ENCODE results near the gene TEX22.

The TEX22 gene

DNA sequence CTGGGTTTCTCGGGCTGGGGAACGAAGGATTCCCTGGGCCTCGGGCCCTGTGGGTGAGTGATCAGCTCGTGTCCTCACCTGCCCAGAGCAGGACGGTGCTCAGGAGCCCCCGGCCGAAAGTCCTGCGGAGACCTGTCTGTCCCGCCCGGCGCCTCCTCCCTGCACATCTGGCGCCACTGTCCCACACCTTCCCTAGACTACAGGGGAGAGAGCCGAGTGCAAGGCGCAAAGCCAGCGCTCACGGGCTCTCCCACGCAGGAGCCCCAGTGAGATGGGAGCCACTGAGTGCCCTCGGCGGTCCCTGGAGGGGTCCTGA lies 13.1 kb upstream of the TEX22 start:
- DNase-seq, result no peak

DNA sequence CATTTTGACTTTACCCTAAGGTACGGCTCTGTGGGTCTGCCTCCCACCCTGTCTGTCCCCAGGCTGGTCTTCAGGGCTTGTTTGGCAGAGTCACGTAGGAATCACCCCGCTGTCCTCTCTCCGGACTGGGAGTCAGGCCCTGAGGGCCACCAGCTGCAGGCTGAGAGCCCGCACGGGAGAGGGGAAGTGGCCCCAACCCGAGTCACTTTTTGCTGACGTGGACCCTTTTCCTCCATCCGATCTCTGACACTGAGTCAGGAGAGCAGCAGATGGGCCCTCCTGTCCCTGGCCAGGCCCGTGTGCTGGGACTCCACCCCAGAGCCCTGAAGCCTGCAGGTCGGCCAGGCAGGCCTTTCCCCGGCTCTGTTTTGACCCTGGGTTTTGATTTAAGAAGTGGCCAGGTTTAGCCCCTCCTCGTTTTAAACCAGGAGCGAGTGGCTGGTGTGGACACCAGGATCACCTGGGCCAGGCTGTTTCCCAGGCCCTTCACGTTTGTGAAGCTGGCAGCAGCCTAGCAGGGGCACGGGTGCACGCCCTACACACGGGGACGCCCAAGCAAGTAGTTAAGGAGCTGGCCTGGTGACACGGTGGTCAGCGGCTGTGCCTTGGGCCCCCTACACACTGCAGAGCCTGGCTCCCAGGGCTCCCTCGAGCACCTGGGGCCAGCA lies 12.5 kb upstream of the TEX22 start:
- DNase-seq, result no peak

DNA sequence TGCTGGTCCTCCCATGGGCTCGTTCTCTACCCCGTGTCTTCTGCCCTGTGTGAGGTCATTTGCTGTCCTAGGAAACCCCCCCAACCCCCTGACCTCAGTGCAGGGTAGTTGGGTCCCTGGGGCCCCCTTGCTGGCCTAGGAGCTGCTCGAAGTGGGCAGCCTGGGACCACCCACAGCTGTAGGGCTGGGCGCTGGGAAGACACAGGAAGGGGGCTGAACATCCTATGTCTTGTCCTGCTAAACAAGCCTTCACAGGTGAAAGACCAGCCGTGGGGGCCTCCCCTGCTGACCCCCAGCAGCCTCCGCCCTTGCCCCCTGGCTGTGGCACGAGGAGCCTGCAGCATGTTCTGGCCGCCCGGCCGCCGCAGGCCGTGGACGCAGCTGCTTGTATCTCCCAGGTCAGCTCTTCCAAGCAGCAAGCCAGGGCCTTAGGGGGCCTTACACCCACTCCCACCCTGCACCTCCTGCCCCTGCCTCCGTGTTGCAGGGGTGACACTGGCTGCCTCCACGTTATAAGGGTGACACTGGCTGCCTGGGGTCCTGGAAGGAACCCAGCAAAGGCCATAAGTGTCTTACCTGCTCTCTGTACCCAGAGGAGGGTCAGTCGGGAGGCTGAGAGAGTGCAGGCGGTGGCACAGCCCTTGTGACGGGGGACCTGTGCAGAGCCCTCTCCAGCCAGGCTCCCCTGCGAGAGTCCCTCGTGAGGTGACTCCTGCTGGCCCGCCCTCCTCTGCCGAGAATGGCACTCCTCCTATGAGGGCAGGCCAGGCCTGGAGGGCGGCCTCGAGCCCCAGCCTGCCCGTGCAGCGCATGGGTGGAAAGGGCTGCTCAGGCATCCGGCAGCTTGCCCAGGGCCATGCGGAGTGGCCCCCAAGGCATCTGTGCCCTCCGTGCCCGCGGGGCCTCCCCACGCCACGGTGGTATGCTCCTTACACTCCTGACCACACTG lies 11.5 kb upstream of the TEX22 start:
- no peak for DNase-seq

GRCh38 chr14:105387530-105387922 lies 10.8 kb upstream of the TEX22 start:
- DNase-seq, result no peak

GRCh38 chr14:105388110-105388951 lies 10.0 kb upstream of the TEX22 start:
- DNase-seq, result no peak

GRCh38 chr14:105388976-105389375 lies 9.4 kb upstream of the TEX22 start:
- no peak for DNase-seq

DNA sequence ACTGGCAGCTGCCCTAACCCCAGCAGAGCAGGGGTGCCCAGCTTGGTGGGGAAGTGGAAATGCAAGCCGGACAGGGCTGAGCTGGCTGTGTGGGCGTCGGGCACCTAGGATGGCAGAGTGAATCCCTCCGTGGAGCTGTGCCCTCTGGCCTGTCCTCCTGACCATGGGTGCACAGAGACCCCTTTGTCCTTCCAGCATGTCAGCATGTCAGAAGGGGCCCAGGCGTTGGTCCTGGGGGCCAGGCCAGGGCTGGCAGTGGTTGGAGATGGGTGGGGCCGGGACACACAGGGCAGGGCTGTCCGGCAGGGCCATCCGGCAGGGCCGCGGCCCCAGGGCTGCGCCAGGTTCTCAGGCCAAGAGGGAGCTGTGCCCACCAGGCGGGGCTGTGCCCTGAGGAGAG lies 8.8 kb upstream of the TEX22 start:
- DNase-seq, result no peak

GRCh38 chr14:105389976-105390848 lies 8.1 kb upstream of the TEX22 start:
- DNase-seq, result no peak

DNA sequence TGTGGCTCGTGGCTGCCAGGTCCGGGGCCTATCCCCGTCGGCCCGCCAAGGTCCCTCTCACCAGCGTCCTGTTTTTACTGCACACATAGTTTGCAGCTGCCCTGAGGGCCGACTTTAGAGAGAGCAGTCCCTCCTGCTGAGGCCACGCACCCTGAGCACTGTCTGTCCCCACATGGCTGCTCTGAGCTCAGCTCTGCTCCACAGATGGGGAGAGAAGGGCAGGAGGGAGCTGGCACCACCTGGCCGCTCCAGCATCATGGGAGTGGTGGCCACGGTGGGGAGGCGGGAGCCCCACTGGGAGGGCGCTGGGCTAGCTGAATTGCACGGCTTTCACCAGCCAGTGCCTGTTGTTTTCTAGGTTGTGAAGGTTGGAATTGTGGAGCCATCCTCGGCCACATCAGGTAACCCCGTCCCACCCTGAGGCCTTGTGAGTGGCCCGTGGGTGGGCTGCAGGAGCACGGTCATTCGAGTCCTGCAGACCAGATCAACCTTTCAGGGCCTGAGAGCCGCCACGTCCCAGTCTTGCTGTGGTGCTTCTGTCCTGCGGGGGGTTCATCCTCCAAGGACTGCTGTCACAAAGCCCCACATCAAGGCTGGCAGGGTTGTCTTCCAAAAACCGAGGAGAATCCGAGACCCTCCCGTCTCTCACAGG lies 7.4 kb upstream of the TEX22 start:
- no peak for DNase-seq

- DNase-seq, result no peak
Observed at GRCh38 chr14:105391541-105391940, 6.8 kb upstream of the TEX22 start.

DNA sequence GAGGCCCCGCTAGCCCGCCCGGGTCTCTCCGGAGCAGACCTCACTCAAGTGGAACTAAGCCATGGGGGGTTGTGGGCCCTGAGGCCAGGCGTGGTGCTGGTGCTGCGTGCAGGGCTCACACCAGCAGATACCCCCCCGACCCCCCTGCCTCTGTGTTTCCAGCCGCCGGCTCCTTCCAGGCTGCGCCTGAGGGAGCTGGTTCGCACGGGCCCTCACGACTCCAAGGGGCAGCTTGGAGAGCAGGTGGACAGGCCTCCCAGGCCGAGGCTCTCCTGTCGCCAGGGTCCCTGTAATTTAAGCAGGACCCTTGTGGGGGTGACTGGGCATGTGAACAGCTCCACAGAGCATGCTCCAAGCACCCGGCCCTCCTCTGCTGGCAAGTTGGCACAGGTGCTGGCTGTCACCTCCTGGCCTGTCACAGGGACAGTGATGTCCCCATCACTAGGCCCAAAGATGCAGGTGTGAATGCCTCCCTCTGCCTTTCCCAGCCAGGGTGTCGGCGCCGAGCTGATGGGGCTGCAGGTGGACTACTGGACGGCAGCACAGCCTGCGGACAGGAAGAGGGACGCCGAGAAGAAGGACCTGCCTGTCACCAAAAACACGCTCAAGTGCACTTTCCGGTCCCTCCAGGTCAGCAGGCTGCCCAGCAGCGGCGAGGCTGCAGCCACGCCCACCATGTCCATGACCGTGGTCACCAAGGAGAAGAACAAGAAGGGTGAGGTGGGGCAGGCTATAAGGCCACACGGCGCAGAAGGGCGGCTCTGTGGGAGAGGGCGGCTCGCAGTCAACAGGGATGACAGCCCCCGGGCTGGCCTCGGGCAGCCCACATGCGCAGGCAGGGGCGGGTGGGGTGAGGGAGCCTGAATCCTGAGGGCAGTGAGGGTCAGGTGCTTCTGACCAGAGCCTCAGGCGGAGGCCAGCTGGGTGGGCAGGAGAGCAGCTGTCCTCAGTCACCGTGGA lies 5.9 kb upstream of the TEX22 start:
- DNase-seq, result no peak

DNA sequence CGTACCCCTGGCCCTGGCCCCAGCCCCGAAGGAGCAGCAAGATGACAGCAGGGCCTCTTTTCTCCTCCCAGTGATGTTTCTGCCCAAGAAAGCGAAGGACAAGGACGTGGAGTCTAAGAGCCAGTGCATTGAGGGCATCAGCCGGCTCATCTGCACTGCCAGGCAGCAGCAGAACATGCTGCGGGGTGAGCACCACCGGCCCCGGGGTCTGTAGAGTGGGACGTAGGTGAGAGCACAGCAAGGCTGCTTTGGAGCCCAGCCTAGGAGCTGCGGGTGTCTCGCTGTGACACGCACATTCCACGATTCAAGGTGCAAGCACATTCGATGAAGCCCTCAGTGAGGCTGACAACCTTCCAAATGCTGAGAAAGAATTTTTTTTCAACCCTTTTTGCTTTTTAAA lies 5.2 kb upstream of the TEX22 start:
- DNase-seq, result no peak

DNA sequence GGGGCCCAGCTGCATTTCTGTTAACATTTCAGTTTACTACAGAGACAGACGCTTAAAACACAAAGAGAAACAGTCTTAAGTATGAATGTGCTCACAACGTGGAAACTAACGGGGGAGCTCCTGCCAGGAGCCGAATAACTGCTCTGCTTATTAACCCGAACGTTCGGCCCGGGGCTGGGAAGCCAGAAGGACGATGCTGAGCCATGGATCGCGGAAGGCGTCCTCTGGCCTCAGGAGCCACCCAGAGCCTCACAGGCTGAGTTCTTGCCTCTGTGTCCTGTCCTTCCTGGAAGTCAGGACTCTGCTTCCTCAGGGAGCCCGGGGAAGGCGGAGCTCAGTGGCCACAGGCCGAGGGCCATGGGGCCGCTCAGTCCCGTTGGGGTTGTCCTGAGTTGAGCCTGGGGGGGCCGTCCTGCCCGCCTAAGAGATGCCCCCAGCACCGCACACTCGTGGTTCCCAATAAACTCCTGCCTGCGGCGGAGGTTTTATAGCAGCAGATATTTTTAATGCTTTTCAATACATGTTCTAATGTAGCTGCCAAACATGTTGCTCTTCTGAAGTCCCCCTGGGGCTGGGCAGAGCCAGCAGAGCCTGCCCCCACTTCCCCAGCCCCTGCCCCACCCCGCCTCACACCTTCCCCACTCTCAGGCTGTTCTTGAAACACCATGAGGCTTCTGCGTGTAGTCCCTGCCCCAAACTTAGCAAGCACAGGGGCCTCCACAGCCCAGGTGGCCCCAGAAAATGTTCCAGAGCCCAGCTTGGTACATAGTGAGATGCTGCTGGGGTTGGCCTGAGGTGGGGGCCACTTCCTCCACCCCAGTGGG lies 3.4 kb upstream of the TEX22 start:
- DNase-seq, result no peak

- no peak for DNase-seq
Observed at GRCh38 chr14:105395538-105395854, 2.8 kb upstream of the TEX22 start.

GRCh38 chr14:105397350-105397931 lies 897 bp upstream of the TEX22 start:
- no peak for DNase-seq

DNA sequence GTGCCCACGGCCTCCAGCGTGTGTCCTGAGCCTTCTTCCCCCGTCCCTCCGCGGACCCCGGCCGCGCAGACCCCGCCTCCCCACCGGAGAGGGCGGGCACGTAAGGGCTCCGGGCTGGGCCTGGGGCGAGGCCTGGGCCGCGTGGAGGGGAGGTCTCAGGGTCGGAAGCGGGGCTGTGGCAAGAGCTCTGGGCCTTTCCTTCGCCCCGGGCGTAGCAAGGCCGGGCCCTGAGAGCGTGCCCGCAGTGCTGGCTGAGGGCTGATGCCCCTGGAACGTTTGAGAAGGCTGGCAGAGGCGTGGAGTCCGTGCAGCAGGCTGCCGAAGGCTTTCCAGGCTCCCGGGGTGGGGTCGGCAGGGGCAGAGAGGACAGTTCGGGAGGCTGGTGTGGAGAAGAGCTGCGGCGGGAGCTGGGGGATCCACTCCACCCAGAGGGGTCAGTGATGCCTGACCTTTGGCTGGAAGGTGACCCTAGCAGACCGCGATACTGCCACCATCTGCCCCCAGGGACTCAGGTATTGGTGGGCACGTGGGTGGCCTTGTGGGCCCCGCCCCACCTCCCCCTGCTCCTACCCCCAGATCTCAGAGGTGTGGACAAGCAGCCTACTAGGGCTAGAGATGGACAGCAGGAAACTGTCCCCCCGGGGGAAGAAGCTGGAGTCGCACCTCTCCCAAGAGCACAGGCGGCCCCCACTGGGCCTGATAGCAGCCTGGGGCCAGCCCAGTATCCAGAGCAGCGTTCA lies 558 bp downstream of the TEX22 start:
- peak; percentile 56 for DNase-seq

GRCh38 chr14:105399466-105399775 lies 1.1 kb downstream of the TEX22 start:
- no peak for DNase-seq

DNA sequence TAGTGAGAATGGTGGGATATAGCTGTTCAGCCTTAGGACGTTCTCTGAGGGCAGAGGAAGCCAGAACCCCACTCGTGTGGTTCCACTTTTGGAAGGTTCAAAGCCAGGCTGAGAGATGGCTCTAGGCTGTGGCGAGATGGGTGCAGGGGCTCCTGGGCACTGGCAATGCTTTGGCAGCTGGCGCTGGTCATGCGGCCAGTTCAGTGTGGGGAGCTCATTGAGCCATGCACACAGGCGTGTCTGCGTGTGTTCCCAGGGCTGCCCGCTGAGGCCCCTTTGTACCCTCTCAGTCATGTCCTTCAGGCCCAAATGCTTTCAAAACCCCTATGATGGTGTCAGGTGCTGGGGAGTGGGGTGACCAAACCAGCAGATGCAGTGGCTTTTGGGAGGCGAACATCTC lies 1.7 kb downstream of the TEX22 start:
- DNase-seq, result no peak

DNA sequence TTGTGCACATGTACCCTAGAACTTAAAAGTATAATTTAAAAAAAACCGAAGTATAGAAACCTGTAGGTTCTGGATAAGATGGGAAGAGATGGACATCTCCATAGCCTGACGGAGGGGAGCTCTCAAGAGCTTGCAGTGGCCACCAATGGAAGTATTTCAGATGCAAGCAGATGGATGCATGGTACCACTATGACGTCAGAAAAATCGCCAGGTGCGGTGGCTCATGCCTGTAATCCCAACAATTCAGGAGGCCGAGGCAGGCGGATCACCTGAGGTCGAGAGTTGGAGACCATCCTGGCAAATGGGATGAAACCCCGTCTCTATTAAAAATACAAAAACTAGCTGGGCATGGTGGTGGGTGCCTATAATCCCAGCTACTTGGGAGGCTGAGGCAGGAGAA lies 3.4 kb downstream of the TEX22 start:
- no peak for DNase-seq
